Frontal cortex (tissue), 1 donor: ENCODE measurements around the gene SLC35B2. TPM values are rescaled to one million over a fixed set of nuclear protein-coding genes. Genes with fewer than 3 reads are reported as not detected.

Source experiments
- small RNA-seq: library from RNA; depleted of rRNA; stranded (forward); fragments of <200 nt; gene quantifications from one replicate; pipeline ENCODE3, GENCODE V24; 2014
- total RNA-seq: library from RNA; depleted of rRNA; stranded (reverse); fragments of >200 nt; gene quantifications from one replicate; pipeline ENCODE4 v1.2.3, GENCODE V29; 2014

Gene SLC35B2
- total RNA-seq, 1 donor from 2014 or later: 32.2 TPM

Small RNAs within 50 kb of the gene (small RNA-seq; reads per million reads assigned to genes)
- not detected for gene RN7SL811P

Other genes with a start within 250 kb of the SLC35B2 start
- 41.2 TPM for gene MRPL14, start 130.1 kb downstream of the SLC35B2 start, total RNA-seq
- 35.5 TPM for gene TMEM63B, start 130.0 kb downstream of the SLC35B2 start, total RNA-seq
- gene CAPN11, start 98.7 kb downstream of the SLC35B2 start, total RNA-seq: not detected
- gene MYMX, start 40.6 kb downstream of the SLC35B2 start, total RNA-seq: not detected
- gene SLC29A1, start 33.9 kb downstream of the SLC35B2 start, total RNA-seq: 3.7 TPM
- gene HSP90AB1, start 10.4 kb downstream of the SLC35B2 start, total RNA-seq: 463 TPM
- gene NFKBIE, start 8.0 kb upstream of the SLC35B2 start, total RNA-seq: 8.2 TPM
- gene TMEM151B, start 12.9 kb upstream of the SLC35B2 start, total RNA-seq: 45.7 TPM
- gene AARS2, start 55.8 kb upstream of the SLC35B2 start, total RNA-seq: 12.2 TPM
- 0.41 TPM for gene SPATS1, start 85.1 kb upstream of the SLC35B2 start, total RNA-seq
- 56.7 TPM for gene CDC5L, start 130.2 kb upstream of the SLC35B2 start, total RNA-seq